ENCODE data around the gene ANO7. TPM values are rescaled to one million over a fixed set of nuclear protein-coding genes. Genes with fewer than 3 reads are reported as not detected.
A peak's percentile ranks its signal among the peaks of the same experiment; 100 is the strongest.
"Not testable (repeated sequence)": the region's sequence is repeated elsewhere in the genome, so short reads cannot be mapped to it uniquely, and the experiment has no call there.

Gene ANO7
- total RNA-seq, 2 experiments from 2014 or later: 0.97 to 1.4 TPM

DNA sequence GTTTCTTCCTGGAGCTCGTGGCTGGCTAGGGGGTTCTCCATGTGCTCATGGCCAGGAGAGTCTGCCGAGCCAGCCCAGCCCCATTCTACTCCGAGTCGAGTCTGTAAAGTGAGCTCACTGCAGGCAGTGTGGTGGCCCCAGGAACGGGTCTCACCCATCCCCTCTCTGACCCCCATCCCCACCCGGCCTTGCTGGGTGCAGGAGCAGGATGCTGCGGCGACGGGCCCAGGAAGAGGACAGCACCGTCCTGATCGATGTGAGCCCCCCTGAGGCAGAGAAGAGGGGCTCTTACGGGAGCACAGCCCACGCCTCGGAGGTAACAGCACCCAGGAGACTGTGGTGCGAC lies 1.4 kb downstream of the ANO7 start:
- H3K4me1 Mint-ChIP-seq: no peaks in the 10 kb centered on the region
- H3K27ac Mint-ChIP-seq: no peak overlapping the region
- H3K27me3 Mint-ChIP-seq: no peaks in the 10 kb centered on the region
- DNase-seq (no peak), ATAC-seq (ENCODE audit: low read depth) (no peak)
- POLR2A ChIA-PET: no interaction called here
- no peak overlapping the region for H3K4me3 Mint-ChIP-seq
- H3K9me3 Mint-ChIP-seq: no peaks in the 10 kb centered on the region
- peaks cover 2% of the 10 kb centered on the region for H3K36me3 Mint-ChIP-seq

DNA sequence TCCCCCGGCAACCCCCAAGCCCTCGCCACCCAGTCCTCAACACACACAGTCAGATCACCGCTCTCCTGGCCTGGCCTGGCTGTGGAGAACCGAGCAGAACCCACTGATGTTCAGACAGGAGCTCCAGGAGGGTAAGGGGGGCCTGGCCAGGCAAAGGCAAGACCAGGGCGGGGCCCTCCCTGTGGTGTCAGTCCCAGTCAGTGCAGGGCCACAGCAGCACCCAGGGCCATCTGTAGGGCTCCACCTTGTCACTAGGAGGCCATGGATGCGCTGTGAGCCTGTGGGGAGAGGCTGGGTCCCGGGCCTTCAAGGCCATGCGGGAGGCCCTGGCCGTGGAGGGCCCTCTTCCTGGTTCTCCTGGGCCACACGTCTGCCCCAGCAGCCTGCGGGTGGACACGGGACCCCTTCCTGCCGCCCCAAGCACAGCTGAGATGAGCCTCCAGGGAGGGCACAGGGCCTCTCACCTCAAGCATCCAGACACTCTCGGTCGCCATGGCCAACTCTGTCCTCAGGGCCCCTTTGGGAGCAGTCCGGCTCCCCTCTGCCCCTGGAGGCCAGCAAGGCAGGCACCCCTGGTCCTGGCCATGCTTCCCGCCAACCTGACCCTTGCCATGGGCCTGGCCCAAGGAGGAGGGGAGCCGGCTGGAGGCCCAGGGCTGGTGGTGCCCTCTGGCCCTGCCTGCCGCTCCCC lies 2.0 kb downstream of the ANO7 start:
- H3K36me3 Mint-ChIP-seq: no peaks in the 10 kb centered on the region
- no peak for DNase-seq
- H3K9me3 Mint-ChIP-seq: no peaks in the 10 kb centered on the region
- H3K27ac Mint-ChIP-seq: no peak overlapping the region
- H3K27me3 Mint-ChIP-seq: no peaks in the 10 kb centered on the region
- POLR2A ChIA-PET: no interaction called here
- ATAC-seq (ENCODE audit: low read depth): no peak
- no peak overlapping the region for H3K4me3 Mint-ChIP-seq
- H3K4me1 Mint-ChIP-seq: no peaks in the 10 kb centered on the region

DNA sequence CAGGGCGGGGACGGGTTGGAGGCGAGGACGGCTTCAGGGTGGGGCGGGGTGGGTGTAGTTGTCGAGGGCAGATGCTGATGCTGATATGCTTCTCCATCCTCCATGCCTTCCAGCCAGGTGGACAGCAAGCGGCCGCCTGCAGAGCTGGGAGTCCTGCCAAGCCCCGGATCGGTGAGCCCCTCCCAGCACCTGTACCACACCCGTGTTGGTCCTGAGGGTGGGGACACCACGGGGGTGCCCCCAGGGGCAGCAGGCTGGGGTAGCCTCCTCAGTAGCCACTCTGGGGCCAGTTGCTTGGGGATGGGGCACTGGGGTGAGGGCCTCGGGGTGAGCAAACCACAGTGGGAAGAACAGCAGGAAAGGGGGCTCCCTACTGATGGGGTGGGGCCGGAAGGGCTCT lies 2.6 kb downstream of the ANO7 start:
- no peaks in the 10 kb centered on the region for H3K27me3 Mint-ChIP-seq
- no peaks in the 10 kb centered on the region for H3K4me1 Mint-ChIP-seq
- H3K9me3 Mint-ChIP-seq: no peaks in the 10 kb centered on the region
- no peaks in the 10 kb centered on the region for H3K36me3 Mint-ChIP-seq
- POLR2A ChIA-PET: no interaction called here
- no peak overlapping the region for H3K4me3 Mint-ChIP-seq
- no peak for DNase-seq
- ATAC-seq (ENCODE audit: low read depth): no peak
- H3K27ac Mint-ChIP-seq: no peak overlapping the region

DNA sequence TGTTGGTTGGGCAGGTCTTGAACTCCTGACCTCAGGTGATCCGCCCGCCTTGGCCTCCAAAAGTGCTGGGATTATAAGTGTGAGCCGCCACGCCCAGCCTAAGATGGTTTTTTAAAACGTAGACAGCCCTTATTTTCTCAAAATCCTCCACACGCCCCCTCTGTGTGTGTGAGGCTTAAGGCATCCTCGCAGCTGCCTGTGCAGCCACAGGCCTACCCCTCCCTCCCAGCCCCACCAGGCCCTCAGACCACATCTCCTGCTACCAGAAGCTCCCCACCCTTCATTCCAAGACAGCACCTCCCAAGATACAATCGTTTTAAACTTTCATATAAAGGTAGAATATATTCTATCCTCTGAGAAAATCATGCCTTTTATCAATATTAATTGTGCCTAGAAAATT lies 4.8 kb downstream of the ANO7 start:
- Mint-ChIP-seq H3K4me3 (no peak overlapping the region), H3K27me3 (no peaks in the 10 kb centered on the region), H3K27ac (no peak overlapping the region), H3K9me3 (no peaks in the 10 kb centered on the region), H3K4me1 (no peaks in the 10 kb centered on the region), H3K36me3 (no peaks in the 10 kb centered on the region)
- ATAC-seq (ENCODE audit: low read depth): no peak
- POLR2A ChIA-PET: no interaction called here
- DNase-seq: no peak

- no peaks in the 10 kb centered on the region for H3K9me3 Mint-ChIP-seq
- POLR2A ChIA-PET: no interaction called here
- H3K27ac Mint-ChIP-seq: no peak overlapping the region
- ATAC-seq (ENCODE audit: low read depth): no peak
- DNase-seq: no peak
- H3K4me1 Mint-ChIP-seq: no peaks in the 10 kb centered on the region
- H3K36me3 Mint-ChIP-seq: no peaks in the 10 kb centered on the region
- H3K27me3 Mint-ChIP-seq: no peaks in the 10 kb centered on the region
- no peak overlapping the region for H3K4me3 Mint-ChIP-seq
Observed at GRCh38 chr2:241194811-241195210, 6.3 kb downstream of the ANO7 start.

DNA sequence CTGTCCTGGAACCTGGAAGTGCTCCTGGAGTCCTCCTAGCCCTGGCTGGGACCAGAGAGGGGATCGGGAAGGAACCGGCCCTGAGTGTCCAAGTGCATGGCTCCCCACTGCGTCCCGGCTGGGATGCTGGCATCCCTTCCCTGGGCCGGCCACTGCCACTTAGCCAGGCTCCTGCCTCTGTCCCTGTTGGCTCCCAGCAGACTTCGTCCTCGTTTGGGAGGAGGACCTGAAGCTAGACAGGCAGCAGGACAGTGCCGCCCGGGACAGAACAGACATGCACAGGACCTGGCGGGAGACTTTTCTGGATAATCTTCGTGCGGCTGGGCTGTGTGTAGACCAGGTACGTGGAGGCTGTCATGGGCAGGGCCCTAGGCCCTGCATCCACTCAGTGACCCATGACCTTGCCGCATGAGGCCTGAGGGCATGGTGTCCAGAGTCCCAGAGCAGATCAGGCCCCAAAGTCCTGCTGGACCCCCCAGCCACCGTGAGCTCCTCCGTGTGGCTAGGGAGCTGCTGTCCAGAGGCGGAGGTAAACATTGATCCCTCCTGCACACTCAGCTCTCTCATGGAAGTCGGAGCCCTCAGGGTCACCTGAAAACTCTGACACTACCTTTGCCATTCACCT lies 7.1 kb downstream of the ANO7 start:
- no peaks in the 10 kb centered on the region for H3K27me3 Mint-ChIP-seq
- no peak overlapping the region for H3K4me3 Mint-ChIP-seq
- ATAC-seq (ENCODE audit: low read depth): no peak
- POLR2A ChIA-PET: no interaction called here
- H3K27ac Mint-ChIP-seq: no peak overlapping the region
- DNase-seq: peak; percentile 10
- no peaks in the 10 kb centered on the region for H3K4me1 Mint-ChIP-seq
- H3K36me3 Mint-ChIP-seq: no peaks in the 10 kb centered on the region
- H3K9me3 Mint-ChIP-seq: no peaks in the 10 kb centered on the region

GRCh38 chr2:241197246-241197645 lies 8.8 kb downstream of the ANO7 start:
- H3K27ac Mint-ChIP-seq; H3K27me3 Mint-ChIP-seq; H3K4me1 Mint-ChIP-seq; POLR2A ChIA-PET; H3K36me3 Mint-ChIP-seq; H3K9me3 Mint-ChIP-seq; H3K4me3 Mint-ChIP-seq; DNase-seq; ATAC-seq (ENCODE audit: low read depth): not testable (repeated sequence)

DNA sequence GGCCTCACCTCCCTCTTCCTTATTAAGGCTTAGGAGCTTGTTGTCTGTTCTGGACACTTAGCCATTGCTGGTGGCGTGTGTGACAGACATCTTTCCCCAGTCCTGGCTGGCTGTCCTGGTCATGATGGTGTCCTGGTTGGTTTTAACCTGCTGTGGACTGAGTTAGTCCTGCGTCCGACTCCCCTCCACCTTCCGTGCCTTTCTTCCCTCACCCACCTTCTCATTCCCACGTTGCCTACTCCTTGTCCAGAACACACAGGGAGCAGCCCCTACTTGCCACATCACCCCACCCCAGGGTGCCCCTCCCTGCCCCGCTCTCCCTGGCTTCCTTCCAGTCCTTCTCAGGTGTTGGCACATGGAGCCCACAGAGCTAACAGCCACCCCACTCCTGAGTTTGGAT lies 9.5 kb downstream of the ANO7 start:
- Mint-ChIP-seq H3K27me3 (no peaks in the 10 kb centered on the region), H3K36me3 (no peaks in the 10 kb centered on the region), H3K27ac (no peak overlapping the region), H3K4me3 (no peak overlapping the region), H3K9me3 (no peaks in the 10 kb centered on the region), H3K4me1 (no peaks in the 10 kb centered on the region)
- no peak for DNase-seq
- POLR2A ChIA-PET: no interaction called here
- no peak for ATAC-seq (ENCODE audit: low read depth)

- H3K36me3 Mint-ChIP-seq: no peaks in the 10 kb centered on the region
- H3K9me3 Mint-ChIP-seq: no peaks in the 10 kb centered on the region
- POLR2A ChIA-PET: no interaction called here
- H3K4me3 Mint-ChIP-seq: no peak overlapping the region
- no peaks in the 10 kb centered on the region for H3K27me3 Mint-ChIP-seq
- no peak overlapping the region for H3K27ac Mint-ChIP-seq
- ATAC-seq (ENCODE audit: low read depth): no peak
- H3K4me1 Mint-ChIP-seq: no peaks in the 10 kb centered on the region
- DNase-seq: no peak
Observed at GRCh38 chr2:241198381-241199279, 10.2 kb downstream of the ANO7 start.

DNA sequence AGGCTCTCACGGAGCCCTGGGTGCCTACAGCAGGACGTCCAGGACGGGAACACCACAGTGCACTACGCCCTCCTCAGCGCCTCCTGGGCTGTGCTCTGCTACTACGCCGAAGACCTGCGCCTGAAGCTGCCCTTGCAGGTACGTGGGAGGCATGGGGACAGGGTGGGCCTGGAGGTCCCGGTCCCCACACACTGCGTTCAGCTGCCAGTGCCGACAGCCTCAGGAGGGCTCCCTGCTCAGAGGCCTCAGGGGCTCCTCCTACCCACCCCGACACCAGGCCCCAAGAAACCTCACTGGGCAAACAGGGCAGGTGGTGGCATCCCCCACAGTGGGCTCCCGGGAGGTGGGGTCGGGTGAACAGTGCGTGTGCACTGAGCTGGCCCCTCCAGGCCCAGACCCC lies 10.8 kb downstream of the ANO7 start:
- H3K27ac Mint-ChIP-seq: no peak overlapping the region
- H3K4me1 Mint-ChIP-seq: no peaks in the 10 kb centered on the region
- no peak for DNase-seq
- H3K27me3 Mint-ChIP-seq: no peaks in the 10 kb centered on the region
- POLR2A ChIA-PET: no interaction called here
- no peak overlapping the region for H3K4me3 Mint-ChIP-seq
- ATAC-seq (ENCODE audit: low read depth): no peak
- no peaks in the 10 kb centered on the region for H3K36me3 Mint-ChIP-seq
- H3K9me3 Mint-ChIP-seq: no peaks in the 10 kb centered on the region

DNA sequence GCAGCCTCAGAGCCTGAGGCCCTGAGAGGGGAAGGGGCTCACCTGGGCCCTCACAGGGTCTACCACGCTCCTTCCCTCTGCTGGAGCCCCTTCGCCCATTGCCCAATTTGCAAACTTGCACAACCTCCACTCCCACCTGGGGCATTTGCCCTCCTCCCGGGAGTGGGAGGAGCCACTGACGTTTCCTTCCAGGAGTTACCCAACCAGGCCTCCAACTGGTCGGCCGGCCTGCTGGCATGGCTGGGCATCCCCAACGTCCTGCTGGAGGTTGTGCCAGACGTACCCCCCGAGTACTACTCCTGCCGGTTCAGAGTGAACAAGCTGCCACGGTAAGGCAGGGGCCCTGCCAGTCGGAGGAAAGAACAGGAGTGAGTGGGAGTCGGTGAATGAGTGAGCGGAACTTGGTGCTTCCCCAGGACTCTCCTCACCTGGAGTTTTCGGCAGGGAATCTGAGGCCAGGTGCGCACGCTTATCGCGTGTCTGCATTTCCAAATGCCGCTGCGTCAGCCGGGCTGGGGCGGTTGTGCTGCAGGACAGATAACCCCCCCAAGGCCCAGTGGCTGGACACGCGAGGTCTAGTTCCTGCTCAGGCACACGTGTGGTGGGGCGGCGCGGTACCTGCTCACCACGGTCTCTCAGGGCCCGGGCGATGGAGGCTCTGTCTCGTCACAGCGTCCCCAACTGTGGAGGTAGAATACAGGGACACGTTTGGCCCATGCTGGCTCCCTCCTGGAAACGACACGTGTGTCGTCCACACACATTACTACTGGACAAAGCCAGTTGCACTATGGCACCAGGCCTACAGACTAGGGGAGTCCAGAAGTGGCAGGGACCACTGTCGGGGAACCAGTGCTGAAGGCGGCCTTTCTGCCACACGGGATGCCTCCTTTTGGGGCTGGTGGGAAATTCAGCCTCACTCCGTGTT lies 11.7 kb downstream of the ANO7 start:
- Mint-ChIP-seq H3K4me3 (no peak overlapping the region), H3K27ac (no peak overlapping the region), H3K4me1 (no peaks in the 10 kb centered on the region), H3K9me3 (no peaks in the 10 kb centered on the region), H3K27me3 (no peaks in the 10 kb centered on the region), H3K36me3 (no peaks in the 10 kb centered on the region)
- POLR2A ChIA-PET: no interaction called here
- no peak for DNase-seq
- no peak for ATAC-seq (ENCODE audit: low read depth)

DNA sequence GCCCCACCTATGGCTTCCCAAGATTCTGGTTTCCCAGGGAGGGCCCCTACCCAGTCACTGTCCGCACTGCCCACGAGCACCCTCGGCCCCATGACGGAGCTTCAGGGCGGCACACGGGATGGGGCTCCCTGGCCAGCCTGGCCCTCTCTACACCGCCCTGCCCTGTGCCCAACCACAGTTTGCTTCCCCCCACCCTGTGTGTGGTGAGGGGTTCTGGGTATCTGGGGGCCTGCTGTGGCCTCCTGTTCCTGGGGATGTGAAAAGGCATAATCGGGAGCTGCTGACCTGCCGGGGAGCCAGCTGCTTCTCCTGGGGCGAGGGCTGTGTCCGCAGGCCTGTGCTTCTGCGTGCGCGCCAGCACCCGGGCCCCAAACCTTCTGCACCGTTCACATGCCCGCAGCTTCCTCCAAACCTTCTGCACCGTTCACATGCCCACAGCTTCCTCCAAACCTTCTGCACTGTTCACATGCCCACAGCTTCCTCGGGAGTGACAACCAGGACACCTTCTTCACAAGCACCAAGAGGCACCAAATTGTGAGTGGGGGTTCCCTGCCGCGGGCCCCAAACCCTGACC lies 12.4 kb downstream of the ANO7 start:
- DNase-seq: no peak
- POLR2A ChIA-PET: no interaction called here

More for the DNA sequence above, 12.4 kb downstream of the ANO7 start:
- Mint-ChIP-seq H3K4me1 (no peaks in the 10 kb centered on the region), H3K27ac (no peak overlapping the region), H3K4me3 (no peak overlapping the region), H3K36me3 (no peaks in the 10 kb centered on the region), H3K9me3 (no peaks in the 10 kb centered on the region), H3K27me3 (no peaks in the 10 kb centered on the region)
- ATAC-seq (ENCODE audit: low read depth): peak; percentile 29
